Measurements from ENCODE around the gene SLC38A10.

- no peak for TF ChIP-seq POLR2A (IDR thresholded peaks at IDR 0.05)
- no peak for TF ChIP-seq CTCF (IDR thresholded peaks at IDR 0.05)
Measured at GRCh38 chr17:81230043-81230820, 64.9 kb downstream of the SLC38A10 start.
